ENCODE measurements around the gene RBBP9.
A peak's percentile ranks its signal among the peaks of the same experiment; 100 is the strongest.
"Not testable (repeated sequence)": the region's sequence is repeated elsewhere in the genome, so short reads cannot be mapped to it uniquely, and the experiment has no call there.

The RBBP9 gene

DNA sequence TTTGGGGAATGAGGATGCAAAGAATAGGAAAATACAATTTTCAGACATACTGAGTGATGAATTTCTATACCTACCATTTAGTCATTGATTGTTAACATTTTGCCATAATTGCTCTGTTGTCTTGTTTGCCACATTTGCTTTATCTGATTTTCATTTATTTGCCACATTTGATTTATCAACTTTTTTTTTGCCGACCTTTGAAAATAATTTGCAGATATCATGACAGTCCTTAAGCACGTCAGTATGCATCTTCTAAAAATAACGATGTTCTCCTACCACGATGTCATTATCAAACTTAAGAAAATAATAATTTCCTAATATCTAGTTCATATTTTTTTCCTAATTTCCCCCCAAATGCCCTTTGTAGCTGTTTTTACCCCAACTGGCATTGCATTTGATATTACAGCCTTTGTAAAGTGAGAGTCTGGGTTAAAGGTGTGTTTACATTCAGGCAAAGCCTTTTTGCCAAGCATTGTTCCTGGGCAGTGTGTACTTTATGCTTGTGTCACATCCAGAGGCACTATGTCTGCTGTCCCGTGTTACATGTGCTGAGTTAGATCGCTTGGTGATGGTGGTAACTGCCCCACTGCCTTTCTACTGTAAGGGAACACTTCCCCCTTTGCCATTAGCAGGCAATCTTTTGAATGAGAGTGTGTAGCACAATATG lies 37.1 kb upstream of the RBBP9 start:
- in situ Hi-C loops (cut with HindIII; ENCODE audit: low sequenced_read_pairs) = no loop called here
- DNase-seq (ENCODE audit: low read depth) = no peak
- H3K4me3 ChIP-seq (ENCODE audit: low read depth, low read length) = no peak overlapping the region
- TF ChIP-seq, protein P1, sequence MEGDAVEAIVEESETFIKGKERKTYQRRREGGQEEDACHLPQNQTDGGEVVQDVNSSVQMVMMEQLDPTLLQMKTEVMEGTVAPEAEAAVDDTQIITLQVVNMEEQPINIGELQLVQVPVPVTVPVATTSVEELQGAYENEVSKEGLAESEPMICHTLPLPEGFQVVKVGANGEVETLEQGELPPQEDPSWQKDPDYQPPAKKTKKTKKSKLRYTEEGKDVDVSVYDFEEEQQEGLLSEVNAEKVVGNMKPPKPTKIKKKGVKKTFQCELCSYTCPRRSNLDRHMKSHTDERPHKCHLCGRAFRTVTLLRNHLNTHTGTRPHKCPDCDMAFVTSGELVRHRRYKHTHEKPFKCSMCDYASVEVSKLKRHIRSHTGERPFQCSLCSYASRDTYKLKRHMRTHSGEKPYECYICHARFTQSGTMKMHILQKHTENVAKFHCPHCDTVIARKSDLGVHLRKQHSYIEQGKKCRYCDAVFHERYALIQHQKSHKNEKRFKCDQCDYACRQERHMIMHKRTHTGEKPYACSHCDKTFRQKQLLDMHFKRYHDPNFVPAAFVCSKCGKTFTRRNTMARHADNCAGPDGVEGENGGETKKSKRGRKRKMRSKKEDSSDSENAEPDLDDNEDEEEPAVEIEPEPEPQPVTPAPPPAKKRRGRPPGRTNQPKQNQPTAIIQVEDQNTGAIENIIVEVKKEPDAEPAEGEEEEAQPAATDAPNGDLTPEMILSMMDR (IDR thresholded peaks at IDR 0.05; ENCODE audit: low read depth, low read length, missing control alignments) = no peak

DNA sequence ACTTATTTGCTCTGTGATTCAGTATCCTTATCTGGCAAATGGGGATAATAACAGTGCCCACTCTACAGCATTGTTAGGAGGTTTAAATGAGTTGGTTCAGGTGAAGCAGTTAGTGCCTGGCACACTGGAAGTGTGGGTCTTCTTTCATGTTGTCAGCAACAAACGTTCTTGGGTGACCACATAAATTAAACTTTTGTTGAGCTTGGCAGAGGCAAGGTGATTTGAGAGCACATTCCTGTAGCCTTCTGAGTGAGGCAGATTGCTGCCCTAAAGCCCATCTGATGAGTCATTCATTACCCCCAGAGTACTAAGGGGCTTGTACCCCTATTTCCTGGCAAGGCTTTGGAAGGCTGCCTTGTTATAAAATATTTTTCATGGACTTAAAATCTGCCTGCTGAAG lies 36.5 kb upstream of the RBBP9 start:
- TF ChIP-seq, protein P1 (IDR thresholded peaks at IDR 0.05; ENCODE audit: low read depth, low read length, missing control alignments) = no peak
- peak; percentile 20 for DNase-seq (ENCODE audit: low read depth)
- H3K4me3 ChIP-seq (ENCODE audit: low read depth, low read length) = no peak overlapping the region
- in situ Hi-C loops (cut with HindIII; ENCODE audit: low sequenced_read_pairs) = no loop called here

DNA sequence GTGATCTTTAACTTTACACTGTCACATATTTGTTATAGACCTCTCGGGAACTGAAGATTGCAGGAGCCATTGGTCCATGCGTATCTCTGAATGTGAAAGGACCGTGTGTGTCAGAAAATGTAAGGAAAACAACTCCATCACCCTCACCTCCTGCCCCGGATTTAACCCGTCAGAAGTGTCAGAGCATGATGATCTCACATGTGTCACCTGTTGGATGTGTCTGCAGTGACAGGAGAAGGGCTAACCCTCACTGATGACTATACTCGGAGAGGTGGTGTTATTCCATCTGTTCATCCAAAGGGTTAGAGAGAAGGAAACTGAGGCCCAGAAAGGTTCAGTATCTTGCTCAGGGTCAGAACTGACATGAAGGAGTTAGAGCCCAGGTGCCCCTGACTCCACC lies 35.6 kb upstream of the RBBP9 start:
- no peak for DNase-seq (ENCODE audit: low read depth)
- in situ Hi-C loops (cut with HindIII; ENCODE audit: low sequenced_read_pairs) = no loop called here
- H3K4me3 ChIP-seq (ENCODE audit: low read depth, low read length) = no peak overlapping the region
- TF ChIP-seq, protein P1 (IDR thresholded peaks at IDR 0.05; ENCODE audit: low read depth, low read length, missing control alignments) = no peak

- H3K4me3 ChIP-seq (ENCODE audit: low read depth, low read length) = no peak overlapping the region
- DNase-seq (ENCODE audit: low read depth) = no peak
- in situ Hi-C loops (cut with HindIII; ENCODE audit: low sequenced_read_pairs) = no loop called here
- TF ChIP-seq, protein P1 (IDR thresholded peaks at IDR 0.05; ENCODE audit: low read depth, low read length, missing control alignments) = no peak
Measured at GRCh38 chr20:18529041-18529440, 32.0 kb upstream of the RBBP9 start.

DNA sequence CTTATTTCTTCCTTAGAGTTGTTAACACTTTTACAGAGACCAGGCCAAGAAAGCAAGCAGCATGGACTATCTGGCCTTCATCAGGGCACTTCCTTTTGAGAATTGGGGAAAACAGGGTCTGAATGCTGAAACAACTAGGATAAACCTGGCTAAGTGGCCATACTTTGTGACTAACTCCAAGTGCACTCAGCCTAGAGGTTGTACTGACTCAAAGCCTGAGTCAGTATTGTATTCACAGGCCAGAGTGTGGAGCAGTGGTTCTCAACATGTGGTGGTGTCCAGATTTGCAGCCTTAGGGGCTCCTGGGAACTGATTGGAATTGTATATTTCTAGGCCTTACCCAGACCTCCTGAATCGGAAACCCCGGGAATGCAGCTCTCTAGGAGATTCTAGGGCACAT lies 30.8 kb upstream of the RBBP9 start:
- TF ChIP-seq, protein P1 (IDR thresholded peaks at IDR 0.05; ENCODE audit: low read depth, low read length, missing control alignments) = no peak
- in situ Hi-C loops (cut with HindIII; ENCODE audit: low sequenced_read_pairs) = no loop called here
- H3K4me3 ChIP-seq (ENCODE audit: low read depth, low read length) = no peak overlapping the region
- DNase-seq (ENCODE audit: low read depth) = no peak

- in situ Hi-C loops (cut with HindIII; ENCODE audit: low sequenced_read_pairs) = no loop called here
- DNase-seq (ENCODE audit: low read depth) = no peak
- no peak overlapping the region for H3K4me3 ChIP-seq (ENCODE audit: low read depth, low read length)
- TF ChIP-seq, protein P1 (IDR thresholded peaks at IDR 0.05; ENCODE audit: low read depth, low read length, missing control alignments) = no peak
Measured at GRCh38 chr20:18527339-18527738, 30.3 kb upstream of the RBBP9 start.

- in situ Hi-C loops (cut with HindIII; ENCODE audit: low sequenced_read_pairs); H3K4me3 ChIP-seq (ENCODE audit: low read depth, low read length); DNase-seq (ENCODE audit: low read depth): not testable (repeated sequence)
Measured at GRCh38 chr20:18526761-18527160, 29.7 kb upstream of the RBBP9 start.
